HG03378 (cell line): ENCODE results near the gene NOX3.
A peak's percentile ranks its signal among the peaks of the same experiment; 100 is the strongest.
"Not testable (repeated sequence)": the region's sequence is repeated elsewhere in the genome, so short reads cannot be mapped to it uniquely, and the experiment has no call there.

Source experiments
- ATAC-seq: cut with Tn5 transposase; IDR thresholded peaks from one replicate; pipeline ENCODE4 v1.9.1; 2021; ENCODE audit warnings: mild to moderate bottlenecking, moderate library complexity; ENCODE audit not compliant: unreplicated experiment

Gene NOX3

DNA sequence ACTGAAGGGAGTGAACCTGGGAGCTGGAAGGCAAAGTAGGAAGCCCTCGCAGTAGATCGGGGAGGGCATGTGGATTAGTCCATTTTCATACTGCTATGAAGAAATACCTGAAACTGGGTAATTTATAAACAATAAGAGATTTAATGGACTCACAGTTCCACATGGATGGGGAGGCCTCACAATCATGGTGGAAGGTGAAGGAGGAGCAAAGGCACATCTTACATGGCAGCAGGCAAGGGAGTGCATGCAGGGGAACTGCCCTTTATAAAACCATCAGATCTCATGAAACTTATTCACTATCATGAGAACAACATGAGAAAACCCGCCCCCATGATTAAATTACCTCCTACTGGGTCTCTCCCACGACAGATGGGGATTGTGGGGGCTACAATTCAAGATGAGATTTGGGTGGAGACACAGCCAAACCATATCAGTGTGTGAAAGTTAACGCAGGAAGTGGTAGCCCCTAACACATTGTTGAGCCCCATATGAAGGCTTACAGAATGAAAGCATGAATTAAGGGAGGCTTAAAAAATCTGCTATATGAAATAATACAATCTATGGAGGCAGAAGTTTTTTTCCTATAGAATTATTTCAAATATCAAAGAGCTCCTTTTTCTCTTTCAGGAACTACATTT, 15.5 kb upstream of the NOX3 start:
- ATAC-seq = not testable (repeated sequence)

DNA sequence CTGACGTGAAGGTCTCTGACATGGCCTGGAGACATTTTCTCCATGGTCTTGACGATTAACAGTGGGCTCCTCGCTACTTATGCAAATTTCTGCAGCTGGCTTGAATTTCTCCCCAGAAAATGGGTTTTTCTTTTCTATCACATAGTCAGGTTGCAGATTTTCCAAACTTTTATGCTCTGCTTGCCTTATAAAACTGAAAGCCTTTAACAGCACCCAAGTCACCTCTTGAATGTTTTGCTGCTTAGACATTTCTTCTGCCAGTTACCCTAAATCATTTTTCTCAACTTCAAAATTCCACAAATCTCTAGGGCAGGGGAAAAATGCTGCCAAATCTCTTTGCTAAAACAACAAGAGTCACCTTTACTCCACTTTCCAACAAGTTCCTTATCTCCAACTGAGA, 12.9 kb upstream of the NOX3 start:
- ATAC-seq = not testable (repeated sequence)

DNA sequence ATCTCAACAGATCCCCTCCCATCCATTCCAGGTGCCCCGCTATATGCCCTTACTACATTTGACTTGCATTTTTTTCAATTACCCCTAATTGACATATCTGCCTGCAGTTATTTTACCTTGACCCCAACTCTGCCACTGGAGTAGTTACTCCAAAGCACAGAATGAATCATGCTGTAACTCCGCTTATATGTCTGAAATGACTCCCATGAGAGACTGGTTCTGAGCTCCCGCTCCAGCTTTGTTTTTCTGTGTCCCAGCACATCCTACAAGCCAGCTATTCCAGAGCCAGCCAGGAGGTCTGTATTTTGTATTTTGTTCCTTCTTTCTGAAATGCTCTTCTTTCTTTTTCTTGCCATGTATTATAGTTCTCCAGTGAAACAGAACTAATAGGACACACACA, 10.9 kb upstream of the NOX3 start:
- ATAC-seq = no peak

DNA sequence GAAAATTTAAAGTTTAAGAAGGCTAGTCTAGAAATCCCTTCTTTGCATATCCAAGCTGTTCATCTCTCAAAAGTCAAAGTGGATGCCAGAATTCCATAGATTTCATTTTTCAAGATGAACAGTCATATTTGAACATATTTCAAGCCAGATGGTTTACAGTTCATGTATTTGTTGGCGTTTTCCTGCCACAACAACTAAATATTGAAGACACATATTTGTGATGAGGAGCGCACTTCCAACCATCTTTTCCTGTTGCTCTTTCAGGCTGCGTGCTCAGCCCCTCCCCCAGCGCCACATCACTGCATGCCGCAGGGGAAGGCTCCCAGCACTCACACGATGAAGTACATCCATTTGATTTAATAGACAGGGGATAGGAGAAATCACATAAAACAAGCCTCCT, 5.9 kb upstream of the NOX3 start:
- ATAC-seq = no peak

DNA sequence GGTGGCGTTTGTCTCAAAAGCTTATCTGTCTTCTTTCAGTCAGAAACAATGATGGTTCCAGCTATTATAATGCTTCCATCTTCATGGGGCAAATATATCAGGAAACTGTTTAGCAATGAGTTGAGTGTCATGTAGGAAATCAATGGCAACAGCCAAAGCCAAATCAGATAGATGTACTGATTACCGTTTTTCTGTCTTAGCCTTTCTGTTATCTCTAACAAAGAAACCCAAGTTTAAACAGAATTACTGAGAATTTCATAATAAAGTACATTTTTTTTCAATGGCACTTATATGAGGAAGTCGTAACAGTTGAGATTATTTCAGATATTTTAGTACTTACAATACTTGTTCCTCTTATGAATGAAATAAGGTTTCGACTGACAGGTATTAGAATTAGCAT, 1.2 kb downstream of the NOX3 start:
- ATAC-seq = no peak

DNA sequence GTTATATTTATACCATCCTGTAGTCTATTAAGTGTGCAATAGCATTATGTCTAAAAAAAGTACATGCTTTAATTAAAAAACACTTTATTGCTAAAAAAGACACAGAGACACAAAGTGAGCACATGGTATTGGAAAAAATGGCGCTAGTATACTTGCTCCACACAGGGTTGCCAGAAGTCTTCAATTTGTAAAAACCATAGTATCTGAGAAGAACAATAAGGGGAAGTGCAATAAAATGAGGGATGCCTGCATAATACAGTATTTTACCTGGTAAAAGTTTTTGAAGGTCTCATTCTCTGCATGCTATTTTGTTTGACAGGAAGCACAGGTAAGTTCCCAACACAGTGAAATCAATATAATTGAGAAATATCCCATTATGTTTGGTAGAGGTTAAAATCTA, 1.6 kb downstream of the NOX3 start:
- ATAC-seq = no peak

DNA sequence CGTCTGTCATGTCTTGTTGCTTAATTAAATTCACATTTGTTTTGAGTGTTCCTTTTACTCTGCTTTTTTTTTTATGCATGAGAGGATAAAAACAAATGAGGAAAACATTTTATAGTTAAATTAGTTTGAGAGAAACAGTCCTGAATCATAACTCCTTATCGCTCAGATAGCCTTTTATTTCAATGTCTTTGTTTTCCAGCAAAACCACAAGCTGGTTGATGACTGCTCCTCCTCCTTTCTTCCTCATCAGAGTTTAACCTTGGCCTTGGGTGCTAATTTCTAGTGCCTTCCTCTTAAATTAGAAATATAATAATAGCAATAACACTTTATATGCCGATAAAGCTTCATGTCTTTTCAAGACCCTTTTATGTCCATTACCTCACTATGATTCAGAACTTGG, 3.1 kb downstream of the NOX3 start:
- no peak for ATAC-seq

DNA sequence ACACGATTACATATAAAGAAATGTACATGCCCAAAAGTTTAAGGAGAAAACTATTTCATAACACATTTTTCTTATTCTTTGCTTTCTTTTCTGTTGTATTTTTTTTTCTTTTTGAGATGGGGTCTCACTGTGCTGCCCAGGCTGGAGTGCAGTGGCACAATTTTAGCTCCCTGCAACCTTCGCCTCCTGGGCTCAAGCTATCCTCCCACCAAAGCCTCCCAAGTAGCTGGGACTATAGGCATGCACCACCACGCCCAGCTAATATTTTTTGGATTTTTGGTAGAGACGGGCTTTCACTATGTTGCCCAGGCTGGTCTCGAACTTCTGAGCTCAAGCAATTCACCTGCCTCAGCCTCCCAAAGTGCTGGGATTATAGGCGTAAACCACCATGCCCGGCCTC, 4.1 kb downstream of the NOX3 start:
- ATAC-seq = not testable (repeated sequence)

DNA sequence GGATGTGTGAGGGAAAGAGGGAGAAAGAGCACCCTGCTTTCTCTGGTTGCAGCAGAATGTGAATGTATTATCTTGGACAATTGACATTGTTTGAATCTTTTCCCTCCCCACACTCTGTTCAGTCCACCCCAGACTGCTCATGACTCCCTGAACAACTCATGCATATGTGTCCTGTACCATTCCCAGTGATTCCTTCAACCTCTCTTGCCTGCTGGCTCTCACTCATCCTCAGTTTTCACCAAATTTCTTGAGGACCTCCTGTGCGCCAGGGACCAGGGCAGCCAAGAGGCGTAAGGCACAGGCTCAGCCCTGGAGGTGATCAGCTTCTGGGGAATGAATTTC, 5.4 kb downstream of the NOX3 start:
- no peak for ATAC-seq

DNA sequence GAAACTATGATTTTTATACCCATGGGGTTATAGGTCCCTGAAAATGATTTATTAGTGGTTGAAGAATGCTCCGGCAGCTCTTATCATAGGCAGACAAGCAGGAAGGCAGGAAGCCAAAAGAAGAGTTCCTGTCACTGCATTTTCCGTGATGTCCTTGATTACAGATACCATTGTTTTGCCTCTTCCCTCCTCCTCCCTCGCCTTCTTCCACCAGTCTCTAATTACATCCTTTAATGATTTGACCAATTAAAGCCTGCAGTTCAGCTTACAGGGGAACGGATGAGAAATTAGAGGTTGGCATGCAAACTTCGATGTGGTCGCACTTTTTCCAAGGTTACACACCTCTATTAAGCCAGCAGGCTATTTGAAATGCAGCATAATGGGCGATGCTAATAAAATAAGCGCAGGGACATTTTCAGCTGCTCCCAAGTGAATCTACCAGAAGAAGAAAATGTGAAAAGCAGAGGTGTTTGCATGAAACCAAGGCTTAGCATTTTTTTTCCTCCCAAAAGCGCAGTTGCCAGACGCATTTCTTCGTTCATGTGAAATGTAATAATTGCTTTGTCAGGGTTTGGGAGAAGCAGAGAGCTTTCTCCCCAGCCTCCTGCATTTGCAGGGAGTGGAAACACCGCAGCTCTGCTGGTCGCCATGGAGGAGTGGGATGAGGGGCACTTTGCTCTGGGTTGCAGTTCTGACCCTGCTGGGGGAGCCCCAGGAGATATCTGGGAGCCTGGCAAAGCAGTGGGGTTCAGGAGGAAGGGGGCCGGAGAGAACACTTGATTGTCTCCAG, 6.0 kb downstream of the NOX3 start:
- ATAC-seq = no peak

DNA sequence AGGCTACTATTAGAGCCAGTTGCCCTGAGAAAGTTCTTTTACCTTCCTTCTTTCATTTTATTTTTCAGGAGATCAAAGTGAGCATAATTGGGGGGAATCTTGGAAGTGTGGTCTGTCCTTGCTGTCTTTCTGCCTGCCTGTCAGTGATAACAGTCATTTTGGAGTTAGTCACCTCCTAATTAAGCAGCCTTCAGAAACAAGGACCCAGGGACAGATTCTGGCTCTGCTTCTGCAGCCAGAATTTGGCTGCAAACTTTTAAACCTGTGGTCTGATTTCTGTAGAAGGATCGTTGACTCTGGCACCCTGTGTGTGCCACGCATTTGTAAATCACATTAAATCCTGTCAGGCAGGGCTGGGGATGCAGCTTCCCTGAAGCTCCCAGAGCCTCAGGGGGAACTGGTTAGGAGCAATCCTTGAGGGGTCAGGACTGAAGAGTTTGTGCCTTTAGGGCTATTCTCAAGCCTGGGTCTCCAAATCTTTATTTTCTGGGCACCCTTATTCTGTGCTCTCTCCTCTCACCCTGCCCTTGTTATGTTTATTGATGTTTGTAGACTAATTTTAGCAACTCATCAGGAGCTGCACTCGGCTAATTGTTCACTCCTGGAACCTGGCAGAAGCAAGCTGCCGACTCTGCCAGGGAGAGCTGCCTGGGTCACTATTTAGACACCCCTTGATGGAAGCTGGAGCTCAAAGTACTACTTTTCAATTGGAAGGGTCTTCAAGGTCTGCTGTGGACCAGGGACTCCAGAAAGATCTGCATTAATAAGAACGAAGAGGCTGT, 6.8 kb downstream of the NOX3 start:
- ATAC-seq = no peak

DNA sequence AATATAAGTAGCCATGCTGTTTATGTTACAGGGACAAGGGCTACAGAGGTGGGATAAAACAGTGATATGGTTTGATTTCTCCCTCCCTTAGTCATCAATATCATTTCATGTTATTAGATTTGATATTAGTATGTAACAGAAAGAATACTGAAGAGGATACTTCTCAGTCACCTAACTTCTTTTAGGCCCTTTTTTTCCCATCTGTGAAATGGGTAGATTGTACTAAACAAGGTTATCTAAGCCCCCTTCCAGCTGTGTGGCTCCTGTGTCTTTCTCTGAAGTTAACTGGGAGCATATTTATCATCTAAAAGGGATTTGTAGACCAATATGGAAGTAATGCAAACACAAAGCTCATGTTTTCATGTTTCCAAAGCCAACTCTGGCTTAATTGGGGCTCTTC, 7.7 kb downstream of the NOX3 start:
- no peak for ATAC-seq

DNA sequence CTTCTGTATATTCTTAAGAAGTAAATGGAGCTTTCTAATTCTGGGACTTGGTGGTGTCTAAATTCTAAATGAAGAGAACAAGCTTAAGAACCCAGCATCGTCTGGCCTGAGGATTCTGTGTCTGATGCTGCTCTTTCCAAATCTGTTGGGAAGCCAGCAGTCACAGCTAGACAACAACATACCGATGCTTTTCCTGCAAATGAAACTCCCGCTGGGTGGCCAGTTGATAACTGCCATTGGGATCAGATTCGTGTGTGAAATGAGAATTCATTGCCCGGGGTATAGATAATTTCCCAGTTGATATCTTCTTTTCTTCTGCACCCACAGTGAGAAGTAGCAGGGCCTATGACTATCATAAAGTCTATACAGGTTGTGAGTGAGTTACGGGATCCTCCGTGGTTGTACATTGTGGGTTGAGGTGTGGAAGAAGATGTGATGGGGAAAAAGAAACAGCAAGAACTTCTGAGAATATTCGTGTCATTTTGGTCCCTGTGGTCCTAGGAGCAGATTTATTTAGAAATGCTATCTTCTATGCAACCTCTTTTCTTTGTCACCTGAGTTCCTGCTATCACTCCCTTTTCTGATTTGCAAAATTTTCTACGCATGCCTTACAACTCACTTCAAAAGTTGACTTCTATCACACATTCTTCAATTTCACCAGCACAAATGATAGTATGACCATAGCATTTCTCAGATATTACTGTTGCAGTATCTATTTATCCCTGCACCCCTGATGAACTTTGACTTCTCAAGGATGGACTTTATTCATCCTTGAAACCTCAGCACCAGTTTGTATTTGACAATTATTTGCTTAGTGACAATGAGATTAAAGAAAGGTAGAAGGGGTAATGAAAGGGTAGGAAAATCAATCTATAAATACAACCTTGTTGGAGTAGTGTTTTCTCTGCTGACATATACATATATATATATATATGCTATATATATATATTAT, 10.4 kb downstream of the NOX3 start:
- ATAC-seq = no peak

DNA sequence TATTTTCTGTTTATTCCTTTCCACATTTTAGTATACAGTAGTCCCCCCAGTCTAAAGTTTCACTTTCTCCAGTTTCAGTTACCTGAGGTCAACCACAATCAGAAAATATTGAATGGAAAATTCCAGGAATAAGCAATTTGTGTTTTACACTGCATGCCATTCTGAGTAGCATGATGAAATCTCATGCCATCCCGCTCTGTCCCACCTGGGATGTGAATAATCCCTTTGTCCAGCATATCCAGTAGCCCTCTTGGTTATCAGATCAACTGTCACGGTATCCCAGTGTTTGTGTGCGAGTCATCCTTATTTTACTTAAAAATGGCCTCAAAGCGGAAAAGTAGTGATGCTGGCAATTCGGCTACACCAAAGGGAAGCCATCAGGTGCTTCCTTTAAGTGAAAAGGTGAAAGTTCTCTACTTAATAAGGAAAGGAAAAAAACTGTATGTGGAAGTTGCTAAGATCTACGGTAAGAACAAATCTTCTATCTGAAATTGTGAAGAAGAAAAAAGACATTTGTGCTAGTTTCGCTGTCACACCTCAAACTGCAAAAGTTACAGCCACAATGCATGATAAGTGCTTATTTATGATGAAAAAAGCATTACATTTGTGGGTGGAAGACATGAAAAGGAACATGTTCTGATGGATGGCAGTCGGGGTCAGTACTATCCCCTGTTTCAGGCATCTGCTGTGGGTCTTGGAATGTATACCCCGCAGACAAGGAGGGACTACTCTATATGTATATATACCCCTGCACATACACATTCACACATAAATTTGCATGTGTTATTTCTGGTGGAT, 11.3 kb downstream of the NOX3 start:
- ATAC-seq = no peak

DNA sequence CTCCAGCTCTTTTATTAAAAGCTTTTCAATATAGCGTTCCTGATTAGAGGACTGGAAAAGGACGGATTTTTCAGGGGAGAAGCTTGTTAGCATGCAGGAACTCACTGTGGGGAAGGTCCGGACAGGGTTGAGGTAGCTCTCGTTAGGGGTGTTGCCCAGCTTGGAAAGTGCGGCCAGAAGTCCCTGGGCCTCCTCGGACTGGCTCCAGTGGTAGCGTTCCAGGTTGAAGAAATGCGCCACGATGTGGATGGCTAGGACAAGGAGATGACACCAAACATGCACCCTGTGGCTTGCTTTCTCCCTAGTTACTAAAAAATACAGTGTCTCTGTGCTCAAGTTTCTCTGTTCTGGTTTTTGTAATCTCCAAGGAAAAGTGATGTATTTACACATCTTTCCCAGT, 12.5 kb downstream of the NOX3 start:
- ATAC-seq = no peak

DNA sequence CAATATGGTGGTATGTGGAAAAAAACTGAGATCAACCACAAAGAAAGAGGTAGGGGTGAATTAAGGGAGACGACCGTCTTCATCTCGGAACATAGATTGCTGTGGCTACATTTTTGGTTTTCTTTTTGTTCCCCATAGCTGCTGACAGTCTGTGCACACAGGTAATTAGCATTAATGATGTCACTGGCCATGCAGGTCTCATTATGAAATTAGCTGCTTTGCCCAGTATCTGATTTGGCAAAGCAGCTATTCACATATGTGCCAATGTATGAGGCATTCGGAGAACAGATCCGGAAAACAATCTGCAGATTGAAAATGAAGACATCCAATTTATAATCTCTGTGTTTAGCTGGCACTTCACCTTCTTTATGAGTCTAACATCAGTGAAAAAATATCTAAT, 13.1 kb downstream of the NOX3 start:
- no peak for ATAC-seq

DNA sequence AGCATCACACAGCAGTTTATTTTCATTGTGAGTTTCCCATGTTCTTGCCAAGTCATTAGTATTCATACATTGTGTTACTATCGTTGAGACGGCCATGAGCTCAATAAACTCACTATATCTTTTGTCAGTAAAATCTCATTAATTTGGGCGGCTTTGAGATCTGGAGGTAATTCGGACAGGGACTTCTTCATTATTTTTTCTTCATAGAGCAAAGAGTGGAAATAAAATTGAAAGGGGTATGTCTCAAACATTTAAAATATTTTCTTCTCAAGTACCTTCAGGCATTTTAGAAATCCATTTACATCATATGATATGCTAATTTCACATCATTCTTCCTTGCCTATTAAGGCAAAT, 14.6 kb downstream of the NOX3 start:
- no peak for ATAC-seq

DNA sequence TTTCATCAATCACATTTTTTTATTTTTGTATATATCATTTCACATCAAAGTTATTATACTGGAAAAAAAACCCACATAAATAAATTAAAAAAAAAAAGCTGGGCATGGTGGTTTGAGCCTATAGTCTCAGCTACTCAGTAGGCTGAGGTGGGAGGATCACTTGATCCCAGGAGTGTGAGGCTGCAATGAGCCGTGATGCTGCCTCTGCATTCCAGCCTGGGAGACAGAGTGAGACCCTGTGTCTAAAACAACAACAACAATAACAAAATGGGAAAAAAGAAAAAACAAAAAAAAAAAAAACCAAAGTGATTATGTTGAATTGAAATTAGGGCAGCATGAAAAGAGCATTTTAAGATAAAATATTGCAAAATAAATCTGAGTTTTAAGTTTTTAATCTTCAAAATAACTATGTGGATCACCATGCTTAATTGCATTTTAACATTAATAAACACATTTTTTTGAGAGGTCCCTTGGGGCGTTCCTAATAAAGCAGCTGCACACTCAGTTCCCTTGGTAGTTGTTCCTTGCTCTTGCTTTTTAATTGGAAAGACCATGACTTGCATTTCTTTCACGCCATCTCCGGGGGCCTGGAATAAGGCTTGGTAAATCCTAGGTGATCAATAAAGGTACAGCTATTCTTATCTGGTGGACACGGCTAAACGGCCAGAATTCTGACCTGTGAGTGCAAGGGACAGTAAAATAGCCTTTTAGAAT, 15.1 kb downstream of the NOX3 start:
- ATAC-seq = no peak

DNA sequence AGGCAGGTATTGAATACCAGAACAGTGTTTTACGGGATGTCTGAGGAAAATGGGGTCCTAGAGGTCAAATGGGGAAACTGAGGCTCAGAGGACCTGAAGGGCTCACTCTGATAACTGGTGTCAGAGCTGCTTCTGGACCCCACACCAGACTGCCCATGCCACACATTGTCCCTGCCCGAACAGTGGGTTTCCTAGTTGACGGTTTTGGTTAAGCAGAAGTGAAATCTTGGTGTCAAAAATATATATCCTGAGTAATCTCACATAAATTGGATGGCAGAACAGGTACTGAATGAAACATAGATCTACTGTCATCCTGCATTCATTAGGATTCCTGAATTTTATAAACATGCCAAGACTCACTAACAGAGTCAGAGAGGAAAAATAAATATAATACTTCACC, 16.3 kb downstream of the NOX3 start:
- peak; percentile 60 for ATAC-seq
